Neural cell (in vitro differentiated cells): ENCODE data around the gene RSPO3. TPM values are rescaled to one million over a fixed set of nuclear protein-coding genes. Genes with fewer than 3 reads are reported as not detected.

Source experiments
- H2AFZ ChIP-seq: fragments of 200-600, 300-800 bp; sonication (generic), shearing (Covaris generic); 2 replicates; pipeline ENCODE4 v1.6.0; 2014; ENCODE audit warnings: low read depth, mild to moderate bottlenecking, antibody characterized with exemption, low read length, moderate library complexity
- H3F3A ChIP-seq: fragments of 200-600 bp; shearing (Covaris generic); 2 replicates; pipeline ENCODE4 v1.6.1; 2016; ENCODE audit warnings: mild to moderate bottlenecking, moderate library complexity, mixed read lengths, antibody characterized with exemption, low read length; ENCODE audit not compliant: insufficient read depth, poor library complexity, severe bottlenecking
- H3K27ac ChIP-seq: fragments of 200-600, 300-800 bp; sonication (generic), shearing (Covaris generic); 2 replicates; pipeline ENCODE4 v1.5.1; 2014; ENCODE audit warnings: mild to moderate bottlenecking, low read length, moderate library complexity
- H3K27me3 ChIP-seq: fragments of 300-800, 200-600 bp; sonication (generic), shearing (Covaris generic); 2 replicates; pipeline ENCODE4 v1.6.0; 2014; ENCODE audit warnings: mild to moderate bottlenecking, low read depth, low read length, moderate library complexity; ENCODE audit not compliant: insufficient read depth
- H3K36me3 ChIP-seq: fragments of 300-800, 200-600 bp; sonication (generic), shearing (Covaris generic); 2 replicates; pipeline ENCODE4 v1.5.1; 2014; ENCODE audit warnings: mild to moderate bottlenecking, antibody characterized with exemption, low read length, moderate library complexity; ENCODE audit not compliant: insufficient read depth
- H3K4me2 ChIP-seq: fragments of 300-800, 200-600 bp; sonication (generic), shearing (Covaris generic); 2 replicates; pipeline ENCODE4 v1.6.0; 2014; ENCODE audit warnings: mild to moderate bottlenecking, low read length
- H3K4me3 ChIP-seq: fragments of 300-800, 200-600 bp; sonication (generic), shearing (Covaris generic); 2 replicates; pipeline ENCODE4 v1.5.1; 2014; ENCODE audit warnings: mild to moderate bottlenecking, low read length, moderate library complexity
- H3K79me2 ChIP-seq: fragments of 200-600 bp; shearing (Covaris generic); replicated peaks from 2 replicates; pipeline ENCODE4 v1.6.0; 2014; ENCODE audit warnings: mild to moderate bottlenecking, low read length, moderate library complexity; ENCODE audit not compliant: insufficient read depth
- H3K9ac ChIP-seq: fragments of 300-800, 200-600 bp; sonication (generic), shearing (Covaris generic); 2 replicates; pipeline ENCODE4 v1.6.1; 2016; ENCODE audit warnings: mild to moderate bottlenecking, low read length, mixed read lengths
- H3K9me2 ChIP-seq: fragments of 200-600 bp; shearing (Covaris generic); 2 replicates; pipeline ENCODE4 v1.6.1; 2016; ENCODE audit warnings: mild to moderate bottlenecking, low read length, mixed read lengths; ENCODE audit not compliant: insufficient read depth
- H3K9me3 ChIP-seq: fragments of 200-600, 300-800 bp; sonication (generic), shearing (Covaris generic); 2 replicates; pipeline ENCODE4 v1.6.1; 2016; ENCODE audit warnings: mild to moderate bottlenecking, mixed run types, low read length, moderate library complexity, mixed read lengths
- H4K20me1 ChIP-seq: fragments of 200-600 bp; shearing (Covaris generic); 2 replicates; pipeline ENCODE4 v1.6.1; 2016; ENCODE audit warnings: mild to moderate bottlenecking, mixed run types; ENCODE audit not compliant: insufficient read depth
- CTCF ChIP-seq: fragments of 450-650 bp; IDR thresholded peaks from 2 replicates; pipeline ENCODE4 v1.5.1; 2014; ENCODE audit warnings: antibody characterized with exemption, mild to moderate bottlenecking, moderate library complexity; ENCODE audit not compliant: poor library complexity, severe bottlenecking
- EP300 ChIP-seq: fragments of 450-650 bp; conservative IDR thresholded peaks from 2 replicates; pipeline ENCODE4 v1.6.1; 2014; ENCODE audit warnings: antibody characterized with exemption, mild to moderate bottlenecking, moderate library complexity; ENCODE audit not compliant: poor library complexity, severe bottlenecking
- EZH2 ChIP-seq: fragments of 200-600, 300-800 bp; shearing (Covaris generic), sonication (generic); IDR thresholded peaks from 2 replicates; pipeline ENCODE4 v1.6.1; 2014; ENCODE audit warnings: antibody characterized with exemption, low read length, borderline replicate concordance, mild to moderate bottlenecking; ENCODE audit not compliant: insufficient read depth, poor library complexity, severe bottlenecking
- MXI1 ChIP-seq: fragments of 450-650 bp; conservative IDR thresholded peaks from 2 replicates; pipeline ENCODE4 v1.6.1; 2014; ENCODE audit warnings: antibody characterized with exemption, mild to moderate bottlenecking; ENCODE audit not compliant: poor library complexity, severe bottlenecking
- POLR2AphosphoS5 ChIP-seq: IDR thresholded peaks from 2 replicates; pipeline ENCODE4 v1.6.1; 2012
- RAD21 ChIP-seq: fragments of 450-650 bp; conservative IDR thresholded peaks from 2 replicates; pipeline ENCODE4 v1.6.1; 2014; ENCODE audit warnings: antibody characterized with exemption, mild to moderate bottlenecking, moderate library complexity
- SMC3 ChIP-seq: fragments of 450-650 bp; conservative IDR thresholded peaks from 2 replicates; pipeline ENCODE4 v1.6.1; 2014; ENCODE audit warnings: antibody characterized with exemption, mild to moderate bottlenecking, moderate library complexity; ENCODE audit not compliant: poor library complexity
- TAF1 ChIP-seq: IDR thresholded peaks from 2 replicates; pipeline ENCODE4 v1.6.1; 2012; ENCODE audit warnings: low read depth
- polyA plus RNA-seq: library from polyadenylated mRNA; depleted of rRNA; stranded (reverse); fragments of >200 nt; gene quantifications from 2 replicates; pipeline ENCODE4 v1.2.3, GENCODE V29; 2014
- TF ChIP-seq, protein P1 (sequence below): IDR thresholded peaks from 2 replicates; pipeline ENCODE4 v1.6.1; 2012; ENCODE audit warnings: borderline replicate concordance

The RSPO3 gene
- polyA plus RNA-seq, 1 donor from 2014 or later = 0.48 TPM

GRCh38 chr6:127199470-127199869 is 81.0 kb downstream of the RSPO3 start:
- Histone ChIP-seq H3K27me3 (no peaks in the 10 kb centered on the region), H4K20me1 (no peaks in the 10 kb centered on the region), H3K9me3 (no peaks in the 10 kb centered on the region), H3K27ac (no peak overlapping the region), H2AFZ (no peak overlapping the region), H3K9ac (no peak overlapping the region), H3K36me3 (no peaks in the 10 kb centered on the region), H3F3A (no peaks in the 10 kb centered on the region), H3K4me3 (no peak overlapping the region), H3K9me2 (no peaks in the 10 kb centered on the region), H3K79me2 (no peaks in the 10 kb centered on the region), H3K4me2 (no peak overlapping the region)
- TF ChIP-seq RAD21 = no peak
- TF ChIP-seq TAF1 = no peak
- no peak for TF ChIP-seq MXI1
- no peak for TF ChIP-seq POLR2AphosphoS5
- TF ChIP-seq EP300 = no peak
- TF ChIP-seq, protein P1, sequence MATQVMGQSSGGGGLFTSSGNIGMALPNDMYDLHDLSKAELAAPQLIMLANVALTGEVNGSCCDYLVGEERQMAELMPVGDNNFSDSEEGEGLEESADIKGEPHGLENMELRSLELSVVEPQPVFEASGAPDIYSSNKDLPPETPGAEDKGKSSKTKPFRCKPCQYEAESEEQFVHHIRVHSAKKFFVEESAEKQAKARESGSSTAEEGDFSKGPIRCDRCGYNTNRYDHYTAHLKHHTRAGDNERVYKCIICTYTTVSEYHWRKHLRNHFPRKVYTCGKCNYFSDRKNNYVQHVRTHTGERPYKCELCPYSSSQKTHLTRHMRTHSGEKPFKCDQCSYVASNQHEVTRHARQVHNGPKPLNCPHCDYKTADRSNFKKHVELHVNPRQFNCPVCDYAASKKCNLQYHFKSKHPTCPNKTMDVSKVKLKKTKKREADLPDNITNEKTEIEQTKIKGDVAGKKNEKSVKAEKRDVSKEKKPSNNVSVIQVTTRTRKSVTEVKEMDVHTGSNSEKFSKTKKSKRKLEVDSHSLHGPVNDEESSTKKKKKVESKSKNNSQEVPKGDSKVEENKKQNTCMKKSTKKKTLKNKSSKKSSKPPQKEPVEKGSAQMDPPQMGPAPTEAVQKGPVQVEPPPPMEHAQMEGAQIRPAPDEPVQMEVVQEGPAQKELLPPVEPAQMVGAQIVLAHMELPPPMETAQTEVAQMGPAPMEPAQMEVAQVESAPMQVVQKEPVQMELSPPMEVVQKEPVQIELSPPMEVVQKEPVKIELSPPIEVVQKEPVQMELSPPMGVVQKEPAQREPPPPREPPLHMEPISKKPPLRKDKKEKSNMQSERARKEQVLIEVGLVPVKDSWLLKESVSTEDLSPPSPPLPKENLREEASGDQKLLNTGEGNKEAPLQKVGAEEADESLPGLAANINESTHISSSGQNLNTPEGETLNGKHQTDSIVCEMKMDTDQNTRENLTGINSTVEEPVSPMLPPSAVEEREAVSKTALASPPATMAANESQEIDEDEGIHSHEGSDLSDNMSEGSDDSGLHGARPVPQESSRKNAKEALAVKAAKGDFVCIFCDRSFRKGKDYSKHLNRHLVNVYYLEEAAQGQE = no peak
- TF ChIP-seq CTCF = no peak
- no peak for TF ChIP-seq EZH2
- TF ChIP-seq SMC3 = no peak

GRCh38 chr6:127200114-127200513 is 81.6 kb downstream of the RSPO3 start:
- H3K4me3 ChIP-seq = no peak overlapping the region

More at GRCh38 chr6:127200114-127200513, 81.6 kb downstream of the RSPO3 start:
- Histone ChIP-seq H3K9ac (no peak overlapping the region), H2AFZ (no peak overlapping the region), H3K27me3 (no peaks in the 10 kb centered on the region), H3K9me2 (no peaks in the 10 kb centered on the region), H3K4me2 (no peak overlapping the region), H3K79me2 (no peaks in the 10 kb centered on the region), H3K36me3 (no peaks in the 10 kb centered on the region), H3F3A (no peaks in the 10 kb centered on the region), H3K9me3 (no peaks in the 10 kb centered on the region), H3K27ac (no peak overlapping the region), H4K20me1 (no peaks in the 10 kb centered on the region)
- no peak for TF ChIP-seq MXI1
- no peak for TF ChIP-seq EP300
- no peak for TF ChIP-seq TAF1
- no peak for TF ChIP-seq POLR2AphosphoS5
- TF ChIP-seq, protein P1 = no peak
- TF ChIP-seq CTCF = no peak
- no peak for TF ChIP-seq SMC3
- TF ChIP-seq EZH2 = no peak
- no peak for TF ChIP-seq RAD21
